Stomach (tissue), 4 donors: Measurements from ENCODE around the gene RARG.

Experiments used
- CTCF ChIP-seq, 7 experiments: fragments of 450-650 bp in 4 of 7; fragments of 200-600 bp in 3 of 7; sonication (generic) in 3 of 7; IDR thresholded peaks; one replicate each; pipeline ENCODE4 v1.5.1; 2016 to 2019; ENCODE audit warnings: antibody characterized with exemption in 7 of 7, control low read depth in 2 of 7, mild to moderate bottlenecking in 1 of 7
- EP300 ChIP-seq: sonication (generic); formaldehyde crosslinking; IDR thresholded peaks from one replicate; pipeline ENCODE4 v1.6.1; 2017; ENCODE audit warnings: antibody characterized with exemption
- POLR2A ChIP-seq, 4 donors: fragments of 450-650 bp; IDR thresholded peaks; one replicate each; pipeline ENCODE4 v1.6.1; 2016; ENCODE audit warnings: antibody characterized with exemption in 4 of 4, control low read depth in 2 of 4, mild to moderate bottlenecking in 1 of 4, moderate library complexity in 1 of 4
- POLR2AphosphoS5 ChIP-seq, 3 donors: sonication (generic); formaldehyde crosslinking; IDR thresholded peaks; one replicate each; pipeline ENCODE4 v1.6.1; 2016; ENCODE audit warnings: antibody characterized with exemption in 3 of 3

GRCh38 chr12:53185582-53186153 is 46.3 kb downstream of the RARG start:
- TF ChIP-seq EP300: no peak
- TF ChIP-seq CTCF (IDR thresholded peaks at IDR 0.05): no peak
- TF ChIP-seq POLR2A (IDR thresholded peaks at IDR 0.05): no peak
- no peak for TF ChIP-seq POLR2AphosphoS5 (IDR thresholded peaks at IDR 0.05)
